GM04503 (cell line): ENCODE data around the gene CCDC33.

Experiments
- DNase-seq: peaks from one replicate; pipeline ENCODE4 v3.0.0-alpha.2; 2012; ENCODE audit warnings: low read depth

Gene CCDC33

GRCh38 chr15:74259292-74259648, 23.1 kb downstream of the CCDC33 start:
- DNase-seq, result no peak

- no peak for DNase-seq
Observed at GRCh38 chr15:74259821-74260607, 23.9 kb downstream of the CCDC33 start.

DNA sequence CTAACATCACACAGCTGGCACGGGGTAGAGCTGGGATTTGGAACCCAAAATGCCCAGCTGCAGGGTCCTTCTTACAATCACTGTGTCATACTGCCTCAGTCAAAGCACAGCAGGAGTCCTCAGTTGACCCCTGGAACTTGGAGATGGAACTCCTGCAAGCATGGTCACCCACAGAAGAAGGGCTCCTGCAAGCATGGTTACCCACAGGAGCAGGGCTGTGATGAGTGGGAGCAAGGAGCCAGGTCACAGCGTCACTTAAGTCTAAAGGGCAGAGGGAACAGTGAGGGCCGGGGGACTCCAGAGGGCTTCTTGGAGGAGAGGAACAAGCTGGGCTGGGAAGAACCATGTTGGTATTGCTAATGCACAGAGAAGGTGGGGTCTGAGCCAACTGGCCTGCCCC, 24.9 kb downstream of the CCDC33 start:
- DNase-seq, result no peak

DNA sequence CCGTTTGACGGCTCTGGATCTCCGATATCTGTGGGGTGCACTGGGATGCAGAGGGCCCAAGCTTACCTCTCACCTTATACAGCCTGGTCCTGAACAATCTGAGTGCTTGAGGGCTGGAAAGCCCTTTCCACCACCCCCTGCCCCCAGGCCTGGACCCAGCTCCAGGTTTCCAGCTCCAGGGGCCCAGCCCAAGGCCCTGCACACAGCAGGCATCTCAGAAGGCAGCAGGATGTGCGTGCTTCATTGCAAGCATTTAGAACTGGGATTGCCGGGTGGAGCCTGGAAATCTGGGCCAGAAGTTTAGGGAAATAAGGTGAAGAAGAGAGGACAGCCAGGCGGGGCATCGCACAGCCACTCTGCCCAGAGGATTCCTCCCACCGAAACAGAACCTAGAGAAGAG, 25.6 kb downstream of the CCDC33 start:
- DNase-seq, result no peak

GRCh38 chr15:74262151-74262550, 26.0 kb downstream of the CCDC33 start:
- no peak for DNase-seq

DNA sequence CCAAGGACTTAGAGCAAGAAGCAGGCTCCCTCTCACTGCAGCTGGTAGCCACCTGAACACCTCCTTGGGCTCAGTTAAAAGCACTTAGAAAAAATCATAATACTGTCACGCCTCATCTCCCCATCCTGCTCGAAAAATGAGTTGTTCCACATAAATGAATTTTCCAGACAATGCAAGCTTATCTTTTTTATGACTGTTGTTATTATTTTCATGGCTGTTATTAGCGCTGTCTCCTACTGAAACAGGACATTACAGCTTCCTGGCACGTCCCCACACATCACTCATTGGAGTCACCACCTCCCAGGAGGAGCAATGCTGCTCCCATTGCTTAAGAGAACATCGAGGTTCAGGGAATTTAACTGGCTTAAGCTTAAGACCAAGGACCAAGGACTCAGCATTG, 26.5 kb downstream of the CCDC33 start:
- DNase-seq, result no peak

- DNase-seq, result no peak
Observed at GRCh38 chr15:74263466-74263865, 27.3 kb downstream of the CCDC33 start.

DNA sequence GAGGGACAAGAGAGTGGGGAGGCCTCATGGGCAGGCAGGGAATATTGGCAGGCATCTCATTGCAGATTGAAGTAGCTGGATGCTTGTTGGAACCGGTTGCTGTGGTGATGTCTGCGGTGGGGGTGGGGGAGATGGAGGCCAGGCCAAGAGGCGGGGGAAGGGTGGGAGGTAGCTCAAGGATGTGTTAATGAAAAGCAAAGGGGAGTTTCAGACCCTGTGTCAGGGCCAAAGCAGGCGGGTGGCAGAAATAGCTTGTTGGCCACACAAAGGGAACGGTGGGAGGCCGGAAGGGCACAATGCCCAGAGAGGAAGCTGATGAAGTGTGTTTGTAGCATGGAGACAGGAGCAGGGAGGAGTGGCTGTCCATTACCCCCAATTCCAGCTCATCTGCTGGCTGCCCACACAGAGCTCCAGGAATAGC, 28.0 kb downstream of the CCDC33 start:
- DNase-seq, result no peak

DNA sequence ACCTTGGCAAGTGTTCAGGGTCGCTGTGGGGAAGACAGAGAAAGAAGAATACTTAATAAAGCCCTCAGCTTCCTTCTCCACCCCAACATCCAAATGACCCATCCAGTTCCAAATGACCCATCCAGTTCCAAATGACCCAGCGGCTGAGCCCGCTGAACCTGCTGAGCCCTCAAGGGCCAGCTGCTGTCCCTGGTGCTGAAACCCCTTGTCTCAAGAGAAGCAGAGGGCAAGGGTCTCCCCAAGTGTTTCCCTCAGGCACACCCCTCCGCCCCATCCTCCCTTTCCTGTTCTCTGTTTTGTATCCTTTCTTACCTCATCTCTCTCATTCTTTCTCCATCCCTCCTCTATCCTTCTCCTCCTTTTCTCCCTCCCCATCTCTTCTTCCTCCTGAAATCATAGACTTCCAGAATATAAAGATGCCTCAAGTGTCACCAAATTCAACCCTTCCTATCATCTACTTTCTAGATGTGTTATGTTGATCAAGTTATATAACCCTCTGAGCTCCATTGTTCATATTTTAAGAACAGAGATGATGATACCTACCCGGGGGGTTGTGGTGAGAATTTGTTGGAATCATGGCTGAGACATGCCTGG, 29.0 kb downstream of the CCDC33 start:
- no peak for DNase-seq

- DNase-seq, result no peak
Observed at GRCh38 chr15:74268020-74268419, 31.9 kb downstream of the CCDC33 start.

DNA sequence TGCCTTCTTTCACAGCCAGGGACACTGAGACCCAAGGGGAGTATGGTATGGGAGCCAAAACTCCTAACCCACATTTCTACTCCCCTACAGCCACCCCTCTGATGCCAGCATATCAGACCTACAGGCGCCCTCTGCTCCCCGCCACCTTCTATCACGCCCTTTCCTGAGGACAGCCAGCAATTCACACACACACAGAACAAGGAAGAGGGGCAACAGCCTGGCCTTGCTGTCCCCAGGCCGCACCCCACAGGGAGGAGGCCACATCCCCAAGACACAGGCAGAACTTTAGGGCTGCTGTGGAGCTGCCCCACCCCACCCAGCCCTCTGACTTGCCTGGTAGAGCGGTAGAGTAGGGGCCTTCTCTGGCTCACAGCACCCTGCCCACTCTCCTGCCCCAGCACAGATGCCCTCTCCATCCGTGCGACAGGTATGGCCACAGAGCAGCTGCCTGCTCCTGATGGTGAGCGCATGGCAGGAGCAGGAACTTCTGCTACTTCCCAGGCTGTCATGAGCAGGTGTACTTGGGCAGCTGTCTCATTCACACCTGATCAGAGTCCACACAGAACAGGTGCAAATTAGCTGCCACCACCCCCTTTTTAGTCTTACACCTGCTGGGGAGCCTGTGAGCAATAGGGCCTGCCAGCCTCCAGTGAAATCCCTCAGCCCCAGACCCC, 33.4 kb downstream of the CCDC33 start:
- DNase-seq, result no peak

DNA sequence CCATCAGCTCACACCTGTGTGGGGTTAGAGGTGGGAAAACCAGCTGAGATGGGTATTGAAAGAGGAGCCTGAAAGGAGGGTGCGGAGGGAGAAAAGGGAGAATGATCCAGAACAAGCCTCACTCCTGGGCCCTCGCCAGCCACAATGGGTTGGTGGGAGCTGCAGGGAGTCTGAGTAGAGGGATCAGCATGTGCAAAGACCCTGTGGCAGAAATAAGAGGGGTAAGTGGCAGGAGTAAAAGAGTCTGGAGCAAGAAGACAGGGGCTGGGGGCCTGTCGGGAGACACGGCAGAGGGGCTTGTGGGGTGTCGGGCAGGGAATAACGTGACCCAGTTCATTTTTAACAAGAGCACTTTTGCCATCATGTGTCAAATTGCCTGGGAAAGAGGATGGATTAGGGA, 34.0 kb downstream of the CCDC33 start:
- no peak for DNase-seq

DNA sequence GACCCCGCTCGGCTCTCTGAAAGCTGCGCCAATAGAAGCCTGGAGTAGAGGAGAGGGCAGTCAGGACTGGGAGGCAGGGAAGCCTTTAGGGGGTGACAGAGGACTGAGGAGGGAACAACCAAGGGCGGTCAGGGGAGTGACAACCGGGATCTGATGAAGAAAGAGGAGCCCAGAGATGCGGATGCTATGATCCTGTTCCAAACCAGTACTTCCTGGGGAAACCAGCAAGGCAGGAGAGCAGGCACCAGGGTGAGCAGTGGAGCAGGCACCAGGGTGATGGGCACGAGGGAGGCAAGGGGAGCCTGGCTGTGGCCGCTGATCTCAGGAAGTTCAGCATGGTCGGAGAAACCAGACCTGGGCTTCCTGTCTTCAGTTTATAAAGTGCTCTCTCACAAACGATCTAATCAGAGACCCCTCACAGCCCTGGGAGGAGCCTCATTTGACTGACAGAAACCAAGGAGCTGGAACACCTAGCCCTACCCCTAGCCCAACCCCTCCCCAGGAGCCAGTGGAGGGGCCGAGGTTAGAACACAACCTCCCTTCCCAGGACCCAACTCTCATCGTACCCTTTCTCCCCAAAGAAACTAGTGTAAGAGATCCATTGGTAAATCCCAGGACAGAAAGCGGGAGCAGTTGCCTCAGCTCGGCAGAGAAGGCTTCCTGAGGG, 34.9 kb downstream of the CCDC33 start:
- DNase-seq, result no peak

DNA sequence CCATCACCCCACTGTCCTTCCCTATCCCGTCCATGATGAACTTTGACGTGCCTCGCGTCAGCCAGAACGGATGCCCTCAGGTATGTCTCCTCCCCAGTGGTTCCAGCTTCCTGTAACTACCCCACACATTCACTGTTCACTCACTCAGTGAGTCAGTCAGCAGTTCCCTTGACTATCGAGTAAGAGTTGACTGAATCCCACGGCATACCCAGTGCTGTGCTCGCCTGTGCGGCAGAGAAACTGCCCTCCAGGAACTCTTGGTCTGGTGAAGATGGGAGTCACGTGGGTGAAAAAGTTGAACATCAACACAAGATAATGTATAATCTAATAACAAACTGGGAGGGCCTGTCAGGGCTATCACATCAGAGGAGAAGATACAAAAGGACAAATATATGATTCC, 36.7 kb downstream of the CCDC33 start:
- DNase-seq, result no peak

- no peak for DNase-seq
Observed at GRCh38 chr15:74274470-74275038, 38.4 kb downstream of the CCDC33 start.

- no peak for DNase-seq
Observed at GRCh38 chr15:74275957-74276356, 39.8 kb downstream of the CCDC33 start.

DNA sequence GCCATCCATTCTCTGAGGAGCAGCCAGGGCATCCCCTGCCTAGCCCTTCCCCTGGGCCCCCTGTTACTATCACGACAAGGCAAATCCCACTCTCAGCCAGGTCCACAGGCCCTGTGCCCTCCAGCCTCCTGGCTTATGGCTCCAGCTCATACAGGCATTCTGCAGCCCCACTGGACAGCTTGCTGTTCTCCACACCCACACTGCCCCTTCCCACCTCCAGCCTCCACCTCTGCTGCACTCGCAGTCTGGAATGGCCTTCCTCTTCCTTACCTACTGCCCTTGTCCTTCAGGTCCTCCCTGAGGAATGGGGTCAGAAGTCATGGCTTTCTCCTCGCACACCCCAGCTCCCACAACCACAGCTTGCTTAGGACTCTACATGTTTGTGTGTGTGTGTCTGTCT, 40.4 kb downstream of the CCDC33 start:
- no peak for DNase-seq

DNA sequence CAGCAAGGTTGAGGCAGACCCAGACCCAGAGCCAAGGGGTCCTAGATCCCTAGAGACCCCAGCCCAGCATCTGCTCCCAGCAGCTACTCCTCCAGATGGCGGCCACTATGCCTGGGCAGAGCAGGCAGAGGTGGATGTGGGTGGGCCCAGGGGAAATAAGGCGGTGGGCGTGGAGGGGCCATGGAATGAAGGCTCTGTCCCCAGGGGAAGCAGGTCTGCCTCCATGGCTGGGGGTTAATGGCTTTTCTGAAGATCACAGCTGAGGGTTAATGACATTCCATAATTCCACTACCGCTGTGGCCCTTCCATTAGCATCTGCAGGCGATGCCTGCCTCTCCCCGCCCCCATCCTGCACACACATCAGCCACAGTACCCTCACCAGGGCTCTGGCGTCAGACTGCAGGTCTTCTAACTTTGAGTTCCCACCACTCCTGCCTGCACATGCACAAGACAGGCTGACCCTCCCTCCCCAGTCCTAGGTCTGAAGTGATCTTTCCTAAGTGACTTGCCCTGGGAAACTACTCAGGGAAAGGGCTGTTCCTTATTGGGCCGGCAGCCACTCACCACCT, 41.2 kb downstream of the CCDC33 start:
- DNase-seq, result no peak

- no peak for DNase-seq
Observed at GRCh38 chr15:74278207-74278606, 42.1 kb downstream of the CCDC33 start.

DNA sequence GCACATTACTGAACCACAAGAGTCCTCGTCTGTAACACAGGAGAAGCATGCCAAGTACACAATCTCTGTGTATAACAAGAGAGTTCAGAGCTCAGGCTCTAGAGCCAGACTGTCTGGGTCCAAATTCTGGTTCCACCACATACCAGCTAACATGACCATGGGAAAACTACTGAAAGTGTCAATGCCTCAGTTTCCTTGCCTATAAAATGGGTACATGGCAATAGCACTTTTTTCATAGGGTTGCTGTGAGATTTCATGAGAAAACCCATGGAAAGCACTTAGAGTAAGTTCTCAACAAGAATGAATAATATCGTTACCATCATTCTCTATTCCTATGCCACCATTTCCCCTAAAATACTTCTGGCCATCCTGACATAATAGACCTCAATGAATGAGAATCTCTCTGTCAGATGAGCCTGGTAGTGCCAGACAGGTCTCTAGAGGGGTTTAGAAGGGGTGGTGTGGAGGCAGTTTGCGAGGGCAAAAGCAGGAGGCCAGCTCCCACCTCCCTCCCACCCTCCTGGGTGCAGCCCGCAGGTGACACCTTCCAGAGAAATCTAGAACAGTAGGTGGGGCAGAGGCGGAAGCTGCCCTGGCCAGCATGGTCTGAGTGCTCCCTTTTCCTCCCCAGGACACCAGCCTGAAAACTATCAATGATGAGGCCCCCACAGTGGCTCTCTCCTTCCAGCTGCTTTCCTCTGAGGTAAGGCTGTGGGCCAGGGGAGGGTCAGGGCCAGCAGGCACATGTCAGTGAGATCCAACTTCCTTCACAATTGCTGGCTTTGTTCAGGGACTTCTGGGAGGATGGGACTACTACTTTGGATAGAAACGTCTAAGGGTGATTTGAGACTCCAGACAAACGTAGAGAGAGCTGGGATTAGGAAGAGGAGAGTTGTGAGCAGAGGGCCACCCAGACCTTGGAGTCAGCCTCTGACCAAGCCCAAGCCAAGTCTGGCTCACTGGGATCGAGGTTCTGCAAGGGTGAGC, 45.3 kb downstream of the CCDC33 start:
- no peak for DNase-seq

DNA sequence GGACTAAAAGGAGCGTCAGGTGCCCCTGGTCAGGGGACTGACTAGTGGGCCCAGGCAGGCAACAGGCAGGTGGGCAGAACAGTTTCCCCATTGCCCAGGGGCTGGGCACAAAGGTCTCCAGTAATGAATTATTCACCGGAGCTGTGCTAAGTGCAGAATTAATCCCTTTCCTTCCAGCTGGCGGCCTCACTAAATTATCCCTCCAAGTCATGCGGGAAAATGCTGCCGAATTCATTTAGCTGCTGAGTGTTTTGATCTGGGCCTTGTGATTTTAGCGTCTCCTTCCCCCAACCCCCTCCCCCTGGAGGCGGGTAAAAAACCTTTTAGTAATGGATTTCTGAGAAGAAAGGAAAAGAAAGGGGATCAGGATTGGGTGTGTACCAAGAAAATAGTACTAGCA, 47.2 kb downstream of the CCDC33 start:
- no peak for DNase-seq
